NCI-H1105 (cell line): ENCODE data around the gene PIK3R3.
A peak's percentile ranks its signal among the peaks of the same experiment; 100 is the strongest.

Experiments used
- DNase-seq: peaks from one replicate; lab custom pipeline; 2025; lab: John Stamatoyannopoulos, UW

Gene PIK3R3

DNA sequence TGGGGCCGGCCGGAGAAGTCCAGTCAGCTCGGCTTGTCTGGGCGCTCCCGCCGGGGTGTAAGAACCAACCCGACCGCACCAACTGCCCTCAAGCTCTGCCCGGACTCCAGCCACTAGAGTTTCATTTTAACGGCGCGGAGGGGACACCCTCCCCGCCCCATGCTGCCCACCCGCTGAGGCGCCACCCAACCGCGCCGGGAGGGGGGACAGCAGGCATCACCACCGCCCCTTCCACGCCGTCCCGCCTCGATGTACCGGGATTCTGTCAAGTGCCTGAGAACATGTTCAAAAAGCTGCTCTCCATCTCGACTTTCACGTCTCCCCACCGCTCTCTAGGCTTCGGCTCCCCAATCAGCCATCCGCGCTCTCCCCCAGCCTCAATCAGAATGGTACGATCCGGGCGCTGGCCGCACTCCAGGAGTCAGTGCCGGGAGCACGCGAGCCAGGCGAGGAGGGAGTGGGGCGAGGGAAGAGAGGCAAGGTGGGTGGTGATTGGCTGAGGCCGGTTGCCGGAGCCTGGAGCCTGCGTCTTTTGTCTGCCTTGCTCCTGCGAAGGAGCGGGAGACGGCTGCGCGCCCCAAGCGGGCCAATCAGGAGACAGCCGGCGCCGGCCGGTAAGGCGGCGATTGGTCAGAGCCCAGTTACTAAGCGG lies at the start of gene PIK3R3:
Gene PIK3R3 (minus strand): TSS at position 101 of the 652 bp plus-strand sequence. CDS start 677 bp downstream, outside the sequence.
- peak; percentile 99 for DNase-seq

- no peak for DNase-seq
These were observed 49.2 kb upstream of the PIK3R3 start for GRCh38 chr1:46181343-46182260.

DNA sequence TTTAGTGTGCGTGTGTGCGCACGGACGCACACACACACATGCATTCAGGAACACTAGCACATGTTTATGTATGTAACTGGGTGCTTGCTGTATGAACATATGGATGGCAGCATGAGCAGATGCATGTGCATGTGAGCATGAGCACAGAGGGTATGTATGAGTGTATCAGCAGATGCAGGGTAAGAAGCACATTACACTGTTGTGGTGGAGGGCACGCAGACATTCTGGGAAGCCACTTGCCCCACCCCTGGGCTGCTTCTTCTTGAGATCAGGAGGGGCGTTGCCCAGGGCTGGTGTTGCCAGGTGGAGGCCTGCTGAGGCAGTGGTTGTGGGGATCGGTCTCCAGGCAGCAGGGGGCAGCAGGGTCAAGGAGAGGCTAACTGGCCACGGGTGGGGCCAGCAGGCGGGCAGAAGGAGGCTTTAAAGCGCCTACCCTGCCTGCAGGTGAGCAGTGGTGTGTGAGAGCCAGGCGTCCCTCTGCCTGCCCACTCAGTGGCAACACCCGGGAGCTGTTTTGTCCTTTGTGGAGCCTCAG lies 47.7 kb upstream of the PIK3R3 start:
- no peak for DNase-seq

- peak; percentile 81 for DNase-seq
These were observed 47.0 kb upstream of the PIK3R3 start for GRCh38 chr1:46179138-46180081.

GRCh38 chr1:46176211-46176865 lies 43.9 kb upstream of the PIK3R3 start, which contains the start of gene P3R3URF:
TSS of gene P3R3URF (minus strand) at chr1:46176488. CDS start at chr1:46176471, 17 bp downstream.
- no peak for DNase-seq

GRCh38 chr1:46175243-46175642 lies 42.8 kb upstream of the PIK3R3 start:
- no peak for DNase-seq

- no peak for DNase-seq
These were observed 42.2 kb upstream of the PIK3R3 start, which contains the start of gene TSPAN1 for GRCh38 chr1:46174448-46175231. TSS of gene TSPAN1 (plus strand) at chr1:46175087. CDS start at chr1:46181108, 6,021 bp downstream.

- DNase-seq: no peak
These were observed 41.0 kb upstream of the PIK3R3 start for GRCh38 chr1:46173361-46173856.

DNA sequence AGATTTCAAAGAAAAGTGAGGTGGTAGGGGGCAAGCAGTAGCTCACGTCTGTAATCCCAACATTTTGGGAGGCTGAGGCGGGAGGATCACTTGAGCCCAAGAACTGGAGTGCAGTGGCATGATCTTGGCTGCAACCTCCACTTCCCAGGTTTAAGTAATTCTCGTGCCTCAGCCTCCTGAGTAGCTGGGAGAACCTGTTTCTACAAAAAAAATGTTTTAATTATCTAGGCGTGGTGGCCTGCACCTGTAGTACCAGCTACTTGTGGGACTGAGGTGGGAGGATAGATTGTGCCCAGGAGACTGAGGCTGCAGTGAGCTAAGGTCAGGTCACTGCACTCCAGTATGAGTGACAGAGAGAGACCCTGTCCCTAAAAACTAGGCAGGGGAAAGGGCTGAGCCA lies 39.9 kb upstream of the PIK3R3 start:
- DNase-seq: no peak

- no peak for DNase-seq
These were observed 39.4 kb upstream of the PIK3R3 start for GRCh38 chr1:46171871-46172270.

- no peak for DNase-seq
These were observed 38.9 kb upstream of the PIK3R3 start for GRCh38 chr1:46171351-46171750.

DNA sequence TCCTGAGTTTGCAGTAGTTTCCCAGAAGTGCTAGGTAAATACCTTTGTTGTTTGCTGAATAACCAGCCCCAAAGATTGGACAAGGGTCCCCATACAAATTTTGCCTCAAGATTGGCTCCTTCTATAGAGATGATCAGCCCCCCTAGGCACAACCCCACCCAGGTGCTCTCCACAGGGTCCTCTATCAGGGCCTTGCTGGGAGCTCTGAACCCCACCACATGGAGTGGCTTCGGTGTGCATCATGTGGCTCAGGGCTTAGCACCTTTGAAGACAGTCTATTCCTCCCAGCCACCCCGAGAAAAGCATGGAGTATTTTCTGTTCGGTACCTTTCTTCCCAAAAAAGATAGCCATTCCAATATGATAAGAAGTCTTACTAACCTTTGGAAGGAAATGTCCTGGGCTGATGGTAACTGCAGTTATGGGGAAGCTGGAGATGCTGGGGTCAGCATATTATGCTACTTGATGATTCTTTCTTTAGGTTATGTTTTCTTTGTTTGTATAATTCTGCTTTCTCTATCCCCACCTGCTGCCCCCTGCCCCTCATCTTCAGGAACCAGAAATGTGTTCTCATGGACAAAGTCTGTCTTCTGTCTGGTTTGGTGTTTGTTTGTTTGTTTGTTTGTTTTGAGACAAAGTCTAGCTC lies 37.5 kb upstream of the PIK3R3 start:
- no peak for DNase-seq

DNA sequence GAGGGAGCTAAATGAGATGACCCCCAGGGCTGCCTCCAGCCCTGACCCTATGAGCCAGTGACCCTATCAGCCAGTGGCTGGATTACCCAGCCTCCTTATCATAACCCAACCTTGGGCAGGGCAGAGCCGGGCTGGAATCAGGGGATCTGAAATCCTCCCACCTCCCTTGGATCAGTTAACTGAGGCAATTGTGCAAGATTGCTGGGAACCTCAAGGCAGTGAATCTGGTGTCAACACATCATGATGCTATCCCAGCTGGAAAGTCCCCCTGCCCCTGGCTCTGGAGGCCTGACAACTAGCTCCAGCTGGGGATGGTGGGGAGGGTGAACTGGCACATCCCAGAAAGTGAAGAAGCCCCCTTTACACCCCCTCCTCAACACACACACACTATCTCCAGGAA lies 36.0 kb upstream of the PIK3R3 start:
- no peak for DNase-seq

DNA sequence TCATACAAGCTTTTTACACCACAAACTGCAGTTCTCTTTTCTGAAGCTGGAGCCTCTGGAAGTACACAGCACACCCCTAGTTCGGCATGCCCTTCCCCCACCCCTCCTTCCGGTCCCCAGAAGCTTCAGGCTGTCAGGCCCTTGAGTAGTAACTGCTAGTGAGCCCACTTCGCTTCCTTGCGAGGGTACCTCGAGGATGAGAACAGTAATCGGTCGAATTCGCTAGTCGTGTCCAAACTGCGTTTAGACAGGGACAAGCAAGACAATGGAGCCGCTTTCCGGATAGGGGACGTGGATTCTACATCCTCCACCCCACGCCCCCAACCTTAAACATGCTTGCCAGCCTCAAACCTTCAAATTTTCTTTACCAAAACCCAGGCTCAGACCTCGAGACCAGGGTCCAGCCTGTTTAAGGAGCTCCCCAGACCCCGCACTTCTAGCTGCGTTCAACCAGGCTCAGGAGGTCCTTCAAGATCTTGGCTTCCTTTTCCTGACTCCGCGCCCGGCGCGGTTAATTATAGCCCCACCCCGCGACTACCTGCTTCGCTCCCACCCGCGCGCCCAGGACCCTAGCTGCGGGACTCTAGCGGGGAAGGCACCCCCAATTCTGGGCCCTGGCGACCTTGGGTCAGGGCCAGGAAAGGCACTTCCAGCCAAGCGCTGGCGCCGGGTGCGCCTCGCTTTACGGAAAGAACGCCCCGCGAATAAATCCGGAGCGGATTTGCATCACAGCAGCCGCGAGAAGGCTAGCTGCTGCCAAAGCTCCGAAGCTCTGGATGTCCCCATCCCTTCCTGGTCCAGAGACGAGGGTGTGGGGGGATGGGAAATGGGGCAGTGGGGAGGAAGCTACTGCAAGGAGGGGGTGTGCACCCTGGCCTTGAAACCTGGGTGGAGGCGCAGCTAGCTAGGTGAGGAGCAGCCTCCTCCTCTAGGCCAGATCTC lies 34.4 kb upstream of the PIK3R3 start:
- DNase-seq: no peak

- DNase-seq: no peak
These were observed 27.8 kb upstream of the PIK3R3 start for GRCh38 chr1:46160212-46160611.

GRCh38 chr1:46159516-46159915 lies 27.1 kb upstream of the PIK3R3 start:
- no peak for DNase-seq

GRCh38 chr1:46158312-46159281 lies 26.2 kb upstream of the PIK3R3 start:
- no peak for DNase-seq
